Adrenal gland (tissue), 12 donors: Measurements from ENCODE around the gene RAB3IL1. TPM values are rescaled to one million over a fixed set of nuclear protein-coding genes. Genes with fewer than 3 reads are reported as not detected.

Source experiments
- DNase-seq, 7 donors: peaks; one replicate each; pipeline ENCODE4 v3.0.0-alpha.2; 2019 to 2020
- H3K27ac ChIP-seq, 5 donors: fragments of 200-600 bp; sonication (generic) in 4 of 5; 1 replicate in 3 of 5; 2 replicates in 2 of 5; pipeline versions ENCODE4 v1.5.1 to v1.8.0; 2016 to 2020; ENCODE audit warnings: mild to moderate bottlenecking in 1 of 5
- H3K27me3 ChIP-seq: fragments of 200-600 bp; 2 replicates; pipeline ENCODE4 v1.8.0; 2021
- H3K36me3 ChIP-seq, 2 donors: fragments of 200-600 bp; replicated peaks in 1 of 2; 1 replicate in 1 of 2; 2 replicates in 1 of 2; pipeline versions ENCODE4 v1.5.1 to v1.8.0; 2018 to 2022
- H3K4me1 ChIP-seq, 2 donors: fragments of 200-600 bp; replicated peaks in 1 of 2; 1 replicate in 1 of 2; 2 replicates in 1 of 2; pipeline versions ENCODE4 v1.5.1 to v1.8.0; 2018 to 2021
- H3K4me3 ChIP-seq, 4 donors: fragments of 200-600 bp; sonication (generic) in 3 of 4; one replicate each; pipeline ENCODE4 v1.5.1; 2016 to 2018
- H3K9me3 ChIP-seq, 3 donors: fragments of 200-600 bp; sonication (generic) in 1 of 3; replicated peaks in 1 of 3; 1 replicate in 2 of 3; 2 replicates in 1 of 3; pipeline versions ENCODE4 v1.5.1 to v1.8.0; 2016 to 2021
- POLR2A ChIP-seq, 2 donors: fragments of 450-650 bp; IDR thresholded peaks; one replicate each; pipeline ENCODE4 v1.6.1; 2017; ENCODE audit warnings: antibody characterized with exemption in 2 of 2, mild to moderate bottlenecking in 2 of 2, moderate library complexity in 1 of 2
- WGBS, 4 donors: extraction: QIAGEN DNeasy Blood & Tissue Kit in 2 of 4; methylation state at CpG; one replicate each; pipeline versions ENCODE4 v1.1.5 to v1.1.7; 2013 to 2017; 5-methylcytosine and 5-hydroxymethylcytosine counted together
- intact Hi-C, 2 donors: fragments of 100-400 bp; cut with DNase I; formaldehyde crosslinking; loops; one replicate each; pipeline versions ENCODE4 v1.14.1 to v1.15.0; 2022 to 2023
- polyA plus RNA-seq, 3 donors: library from polyadenylated mRNA; stranded (reverse); fragments of 200-250 nt in 2 of 3; fragments of 350-450 nt in 1 of 3; fragmentation: Illumina TruSeq in 1 of 3; extraction: RNeasy Lipid Tissue Mini Kit (QIAGEN cat#74804) in 1 of 3; gene quantifications; one replicate each; pipeline ENCODE4 v1.2.3, GENCODE V29; 2013 to 2014
- total RNA-seq, 9 donors: library from RNA; depleted of rRNA in 4 of 9; stranded (reverse); fragments of >200 nt in 4 of 9; fragments of 120-200 nt in 1 of 9; fragmentation: NEBNext Ultra II Directional in 1 of 9; extraction: Animal tissue kit (Norgen Biotek cat#: 25700) in 1 of 9; gene quantifications; one replicate each; pipeline versions ENCODE4 v1.1.0 to v1.2.4, GENCODE V29; 2013 to 2023
- TF ChIP-seq, protein P1 (sequence below), 6 experiments: fragments of 450-650 bp in 4 of 6; fragments of 200-600 bp in 2 of 6; sonication (generic) in 1 of 6; IDR thresholded peaks; 1 replicate in 5 of 6; 2 replicates in 1 of 6; pipeline versions ENCODE4 v1.5.1 to v1.8.0; 2016 to 2021; ENCODE audit warnings: antibody characterized with exemption in 6 of 6, mild to moderate bottlenecking in 2 of 6, moderate library complexity in 1 of 6
- donor health status: healthy with polysubstance abuse.
- donor health status: Bipolar disorder and iron deficiency.
- donor health status: DM: yes; HTN: yes; CAD: no.
- donor health status: DM: no; HTN: no; CAD: no.
- donor health status: DM: no; HTN: no; CAD: no.
- donor health status: DM: yes; HTN: yes; CAD: no.

The RAB3IL1 gene
- total and polyA plus RNA-seq, 12 donors, result 2.4 to 23.7 (median 17.5) TPM

DNA sequence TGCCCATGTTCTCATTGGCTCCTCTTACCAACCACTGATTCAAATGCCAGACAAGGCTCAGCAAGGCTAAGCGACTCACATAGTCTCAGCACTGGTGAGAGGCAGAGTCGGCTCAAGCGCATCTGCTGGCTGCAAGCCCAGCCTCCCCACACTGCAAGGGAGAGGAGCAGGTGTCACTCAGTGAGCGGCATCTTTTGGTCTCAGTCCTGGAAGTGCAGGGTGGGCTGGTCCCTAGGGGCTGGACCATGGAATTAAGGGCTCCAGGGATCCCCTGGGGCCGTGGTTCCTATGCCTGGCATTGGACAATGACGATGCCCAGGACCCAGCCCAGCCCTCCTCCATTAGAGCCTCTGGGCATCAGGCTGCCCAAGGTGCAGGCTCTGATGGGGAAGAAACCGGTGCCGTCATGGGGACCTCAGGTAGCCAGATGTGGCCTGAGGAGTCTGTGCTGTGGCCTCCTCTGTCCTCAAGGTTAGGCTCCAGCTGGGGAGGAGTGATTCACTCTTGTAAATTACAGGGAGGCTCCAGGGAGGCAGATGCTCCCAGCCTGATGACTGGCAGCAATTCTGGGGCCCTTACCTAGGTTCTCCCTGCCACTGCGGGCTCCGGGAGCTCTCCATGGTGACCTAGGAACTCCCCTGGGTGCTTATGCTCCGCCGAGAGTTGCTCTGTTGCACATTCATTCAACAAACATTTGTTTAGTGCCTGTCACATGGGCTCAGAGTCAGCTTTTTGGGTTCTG is 61.3 kb downstream of the RAB3IL1 start:
- intact Hi-C loops, result no loop called here
- H3K4me3 ChIP-seq, result no peak overlapping the region
- WGBS, 4 donors, result 29 to 56% (median 43%) methylated on average over 8 to 12 of the region's 12 CpGs; no CpG with 5 or more reads in 1 of the 4 donors
- H3K9me3 ChIP-seq, result no peaks in the 10 kb centered on the region
- TF ChIP-seq POLR2A (IDR thresholded peaks at IDR 0.05), result no peak
- TF ChIP-seq, protein P1, sequence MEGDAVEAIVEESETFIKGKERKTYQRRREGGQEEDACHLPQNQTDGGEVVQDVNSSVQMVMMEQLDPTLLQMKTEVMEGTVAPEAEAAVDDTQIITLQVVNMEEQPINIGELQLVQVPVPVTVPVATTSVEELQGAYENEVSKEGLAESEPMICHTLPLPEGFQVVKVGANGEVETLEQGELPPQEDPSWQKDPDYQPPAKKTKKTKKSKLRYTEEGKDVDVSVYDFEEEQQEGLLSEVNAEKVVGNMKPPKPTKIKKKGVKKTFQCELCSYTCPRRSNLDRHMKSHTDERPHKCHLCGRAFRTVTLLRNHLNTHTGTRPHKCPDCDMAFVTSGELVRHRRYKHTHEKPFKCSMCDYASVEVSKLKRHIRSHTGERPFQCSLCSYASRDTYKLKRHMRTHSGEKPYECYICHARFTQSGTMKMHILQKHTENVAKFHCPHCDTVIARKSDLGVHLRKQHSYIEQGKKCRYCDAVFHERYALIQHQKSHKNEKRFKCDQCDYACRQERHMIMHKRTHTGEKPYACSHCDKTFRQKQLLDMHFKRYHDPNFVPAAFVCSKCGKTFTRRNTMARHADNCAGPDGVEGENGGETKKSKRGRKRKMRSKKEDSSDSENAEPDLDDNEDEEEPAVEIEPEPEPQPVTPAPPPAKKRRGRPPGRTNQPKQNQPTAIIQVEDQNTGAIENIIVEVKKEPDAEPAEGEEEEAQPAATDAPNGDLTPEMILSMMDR (IDR thresholded peaks at IDR 0.05), result no peak
- H3K4me1 ChIP-seq, result peaks cover 11 to 51% of the 10 kb centered on the region in 2 donors
- peaks cover 0 to 68% of the 10 kb centered on the region in 2 donors for H3K36me3 ChIP-seq
- no peaks in the 10 kb centered on the region for H3K27me3 ChIP-seq
- H3K27ac ChIP-seq, result peak overlapping the region in 3 of 5 donors; percentile 39 to 62 (median 58)
- peak in 6 of 7 donors; percentile 69 to 81 (median 76) for DNase-seq

DNA sequence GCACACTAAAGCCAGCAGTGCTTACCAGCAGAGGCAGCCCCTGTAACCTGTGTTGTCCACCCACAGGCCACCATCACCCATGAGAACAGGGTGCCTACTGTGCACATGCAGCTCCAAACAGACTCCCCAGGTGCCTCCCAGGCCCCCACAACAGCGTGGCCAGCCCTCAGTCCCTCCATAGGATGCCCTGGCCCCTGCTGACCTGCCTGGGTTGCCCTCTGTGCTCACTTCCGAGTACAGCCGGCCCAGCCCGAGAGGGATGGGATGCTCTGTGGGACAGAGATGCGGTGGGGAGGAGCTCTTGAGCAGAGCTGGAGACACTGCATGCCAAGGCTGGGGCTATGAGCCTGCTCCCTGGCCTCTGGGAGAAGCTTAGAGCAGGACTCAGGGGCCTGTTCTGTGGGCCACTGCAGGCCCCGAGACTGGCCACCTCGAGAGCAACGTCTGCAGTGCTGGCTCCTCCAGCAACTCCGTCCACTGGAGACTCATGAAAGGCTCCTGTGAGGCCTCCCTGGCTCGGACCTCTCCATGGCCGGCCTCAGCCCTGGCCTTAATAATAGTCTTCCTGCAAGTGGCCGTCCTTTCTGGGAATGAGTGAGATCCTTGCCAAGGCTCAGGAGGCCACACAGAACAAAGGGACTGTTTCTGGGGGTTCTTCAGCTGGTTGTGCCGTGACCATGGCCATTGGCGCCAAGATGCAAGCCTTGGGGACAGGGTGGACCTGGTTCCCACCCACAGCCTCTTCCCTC is 62.2 kb downstream of the RAB3IL1 start:
- Histone ChIP-seq H3K4me1 (peaks cover 11 to 51% of the 10 kb centered on the region in 2 donors), H3K27ac (peak overlapping the region in 4 of 5 donors; percentile 24 to 62 (median 48)), H3K4me3 (no peak overlapping the region), H3K9me3 (no peaks in the 10 kb centered on the region), H3K27me3 (no peaks in the 10 kb centered on the region), H3K36me3 (peaks cover 0 to 70% of the 10 kb centered on the region in 2 donors)
- intact Hi-C loops, result no loop called here
- WGBS, 4 donors, result 73 to 91% (median 78%) methylated on average over 4 to 14 of the region's 14 CpGs
- TF ChIP-seq, protein P1 (IDR thresholded peaks at IDR 0.05), result no peak
- no peak for TF ChIP-seq POLR2A (IDR thresholded peaks at IDR 0.05)
- no peak for DNase-seq

DNA sequence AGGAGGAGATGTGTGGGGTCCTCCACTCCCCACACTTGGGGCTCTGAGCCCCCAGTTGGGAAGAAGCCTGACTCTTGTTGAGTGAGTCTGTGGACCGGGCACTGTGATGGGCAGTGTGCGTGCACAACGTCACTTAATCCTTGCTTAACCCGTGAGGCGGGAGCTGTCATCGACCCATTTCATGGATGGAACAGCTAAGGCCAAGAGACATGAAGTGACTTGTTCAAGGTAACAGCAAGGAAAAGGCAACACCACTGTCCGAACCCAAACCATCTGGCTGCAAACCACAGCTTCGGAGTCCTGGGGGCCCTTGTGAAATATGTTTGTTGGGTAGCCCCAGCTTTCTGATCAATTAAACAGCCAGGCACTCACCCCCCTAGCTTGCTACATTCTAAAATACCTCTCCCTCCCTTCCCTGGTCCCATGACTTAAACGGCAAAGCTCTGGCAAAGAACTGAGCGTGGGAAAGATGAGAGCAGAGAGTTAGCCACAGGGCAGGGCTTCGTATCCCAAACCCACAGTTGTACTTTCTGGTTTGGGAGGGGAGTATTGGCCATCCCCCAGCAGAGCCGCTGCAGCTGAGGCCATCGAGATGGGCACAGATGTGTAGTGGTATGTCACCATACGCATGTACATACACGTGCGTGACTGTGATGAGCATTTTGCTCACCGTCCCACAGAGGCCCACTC is 63.0 kb downstream of the RAB3IL1 start:
- 84 to 86% (median 85%) methylated on average over 15 to 17 of the region's 17 CpGs for WGBS, 4 donors
- no peak for TF ChIP-seq POLR2A (IDR thresholded peaks at IDR 0.05)
- TF ChIP-seq, protein P1 (IDR thresholded peaks at IDR 0.05), result no peak
- peaks cover 11 to 47% of the 10 kb centered on the region in 2 donors for H3K4me1 ChIP-seq
- intact Hi-C loops, result no loop called here
- H3K27me3 ChIP-seq, result no peaks in the 10 kb centered on the region
- H3K27ac ChIP-seq, result peak overlapping the region in 4 of 5 donors; percentile 12 to 62 (median 54)
- no peaks in the 10 kb centered on the region for H3K9me3 ChIP-seq
- H3K4me3 ChIP-seq, result no peak overlapping the region
- no peak for DNase-seq
- H3K36me3 ChIP-seq, result peaks cover 0 to 70% of the 10 kb centered on the region in 2 donors
